HG02642 (cell line): ENCODE data around the gene SERAC1.
"Not testable (repeated sequence)": the region's sequence is repeated elsewhere in the genome, so short reads cannot be mapped to it uniquely, and the experiment has no call there.

ENCODE experiments used
- ATAC-seq: cut with Tn5 transposase; IDR thresholded peaks from one replicate; pipeline ENCODE4 v1.9.1; 2021; ENCODE audit warnings: mild to moderate bottlenecking; ENCODE audit not compliant: unreplicated experiment, poor library complexity

Gene SERAC1

GRCh38 chr6:158168040-158168289, at the start of gene SERAC1:
SERAC1 (minus strand) TSS chr6:158168262; CDS start chr6:158158363, 9,899 bp downstream.
- no peak for ATAC-seq

GRCh38 chr6:158213925-158214674, 46.0 kb upstream of the SERAC1 start:
- peak; percentile 97 for ATAC-seq

GRCh38 chr6:158211273-158212055, 43.4 kb upstream of the SERAC1 start:
- ATAC-seq = no peak

- ATAC-seq = not testable (repeated sequence)
Measured at GRCh38 chr6:158209582-158210333, 41.7 kb upstream of the SERAC1 start.

GRCh38 chr6:158208226-158209030, 40.4 kb upstream of the SERAC1 start:
- not testable (repeated sequence) for ATAC-seq

GRCh38 chr6:158207422-158207788, 39.3 kb upstream of the SERAC1 start:
- peak; percentile 90 for ATAC-seq

GRCh38 chr6:158206740-158207421, 38.8 kb upstream of the SERAC1 start:
- no peak for ATAC-seq

- no peak for ATAC-seq
Measured at GRCh38 chr6:158205169-158205944, 37.3 kb upstream of the SERAC1 start.

- no peak for ATAC-seq
Measured at GRCh38 chr6:158198461-158198860, 30.4 kb upstream of the SERAC1 start.

- no peak for ATAC-seq
Measured at GRCh38 chr6:158194487-158195280, 26.6 kb upstream of the SERAC1 start.

- ATAC-seq = no peak
Measured at GRCh38 chr6:158191761-158192160, 23.7 kb upstream of the SERAC1 start.

GRCh38 chr6:158191032-158191431, 23.0 kb upstream of the SERAC1 start:
- ATAC-seq = no peak

- no peak for ATAC-seq
Measured at GRCh38 chr6:158188591-158188990, 20.5 kb upstream of the SERAC1 start.

GRCh38 chr6:158185729-158186456, 17.8 kb upstream of the SERAC1 start:
- no peak for ATAC-seq

GRCh38 chr6:158184608-158185007, 16.5 kb upstream of the SERAC1 start:
- ATAC-seq = no peak

- not testable (repeated sequence) for ATAC-seq
Measured at GRCh38 chr6:158183174-158183972, 15.3 kb upstream of the SERAC1 start.

- not testable (repeated sequence) for ATAC-seq
Measured at GRCh38 chr6:158177712-158178111, 9.7 kb upstream of the SERAC1 start.
